ENCODE data around the gene TSPAN9. TPM values are rescaled to one million over a fixed set of nuclear protein-coding genes. Genes with fewer than 3 reads are reported as not detected.

TSPAN9 gene
- total and polyA plus RNA-seq, 11 donors = 70.0 to 387 (median 151) TPM

DNA sequence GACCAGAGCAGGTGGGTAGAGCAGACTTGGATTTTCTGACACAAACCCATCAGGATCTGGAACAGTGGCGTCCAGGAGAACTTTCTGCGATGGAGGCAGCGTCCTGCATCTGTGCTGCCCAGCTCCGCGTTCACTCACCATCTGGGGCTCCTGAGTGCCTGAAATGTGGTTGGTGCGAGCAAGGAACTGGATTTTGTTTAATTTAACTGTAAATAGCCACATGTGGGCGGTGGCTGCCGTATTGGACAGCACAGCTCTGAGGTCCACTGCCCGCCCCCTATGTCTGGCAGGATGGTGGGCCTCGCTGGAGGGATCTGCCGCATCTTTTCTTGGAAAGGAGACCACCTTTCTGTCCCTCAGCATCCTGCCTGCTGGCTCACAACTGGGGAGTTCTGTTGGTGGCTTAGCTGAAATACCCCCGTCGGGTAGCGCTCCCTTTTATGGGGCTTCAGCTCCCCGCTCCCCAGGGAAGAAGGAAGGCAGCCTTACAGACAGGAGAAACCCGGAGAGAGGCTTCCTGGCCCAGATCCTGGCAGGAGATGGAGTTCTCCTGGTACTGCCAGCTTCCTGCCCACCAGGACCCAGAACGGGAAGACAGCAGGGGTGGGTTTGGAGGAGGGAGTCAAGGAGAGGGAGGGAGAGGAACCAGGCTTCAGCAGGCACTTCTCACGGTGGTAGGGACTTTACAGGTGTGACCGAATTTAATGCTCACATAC lies 228.9 kb downstream of the TSPAN9 start:
- intact Hi-C loops (cut with DNase I) = loop anchor here in 7 of 10 donors (5.0 to 10.0 kb wide), 5 partner anchors 149 to 471 kb away; no protein-coding TSS in a partner anchor
- ATAC-seq = no peak
- no peak for TF ChIP-seq POLR2A (IDR thresholded peaks at IDR 0.05)
- TF ChIP-seq, protein P1, sequence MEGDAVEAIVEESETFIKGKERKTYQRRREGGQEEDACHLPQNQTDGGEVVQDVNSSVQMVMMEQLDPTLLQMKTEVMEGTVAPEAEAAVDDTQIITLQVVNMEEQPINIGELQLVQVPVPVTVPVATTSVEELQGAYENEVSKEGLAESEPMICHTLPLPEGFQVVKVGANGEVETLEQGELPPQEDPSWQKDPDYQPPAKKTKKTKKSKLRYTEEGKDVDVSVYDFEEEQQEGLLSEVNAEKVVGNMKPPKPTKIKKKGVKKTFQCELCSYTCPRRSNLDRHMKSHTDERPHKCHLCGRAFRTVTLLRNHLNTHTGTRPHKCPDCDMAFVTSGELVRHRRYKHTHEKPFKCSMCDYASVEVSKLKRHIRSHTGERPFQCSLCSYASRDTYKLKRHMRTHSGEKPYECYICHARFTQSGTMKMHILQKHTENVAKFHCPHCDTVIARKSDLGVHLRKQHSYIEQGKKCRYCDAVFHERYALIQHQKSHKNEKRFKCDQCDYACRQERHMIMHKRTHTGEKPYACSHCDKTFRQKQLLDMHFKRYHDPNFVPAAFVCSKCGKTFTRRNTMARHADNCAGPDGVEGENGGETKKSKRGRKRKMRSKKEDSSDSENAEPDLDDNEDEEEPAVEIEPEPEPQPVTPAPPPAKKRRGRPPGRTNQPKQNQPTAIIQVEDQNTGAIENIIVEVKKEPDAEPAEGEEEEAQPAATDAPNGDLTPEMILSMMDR (IDR thresholded peaks at IDR 0.05) = no peak

GRCh38 chr12:3307389-3307788 lies 230.2 kb downstream of the TSPAN9 start:
- intact Hi-C loops (cut with DNase I) = loop anchor here in 7 of 10 donors (5.0 to 10.0 kb wide), 5 partner anchors 147 to 470 kb away; no protein-coding TSS in a partner anchor
- TF ChIP-seq POLR2A (IDR thresholded peaks at IDR 0.05) = no peak
- TF ChIP-seq, protein P1 (IDR thresholded peaks at IDR 0.05) = no peak
- Histone ChIP-seq H3K27ac (no peak overlapping the region), H3K27me3 (peaks cover 0 to 3% (median 0%) of the 10 kb centered on the region in 9 donors), H3K4me3 (no peak overlapping the region), H3K36me3 (no peaks in the 10 kb centered on the region), H3K4me1 (peaks cover 0 to 4% (median 0%) of the 10 kb centered on the region in 12 donors), H3K9me3 (no peaks in the 10 kb centered on the region)
- no peak for DNase-seq
- no peak for ATAC-seq
- 57 to 80% (median 64%) methylated on average over 8 of the region's 8 CpGs for WGBS, 4 donors

More for the DNA sequence above, 228.9 kb downstream of the TSPAN9 start:
- Histone ChIP-seq H3K4me1 (peaks cover 0 to under 1% (median 0%) of the 10 kb centered on the region in 12 donors), H3K4me3 (no peak overlapping the region), H3K27ac (no peak overlapping the region), H3K9me3 (no peaks in the 10 kb centered on the region), H3K27me3 (peaks cover 0 to 3% (median 0%) of the 10 kb centered on the region in 9 donors), H3K36me3 (no peaks in the 10 kb centered on the region)
- DNase-seq = no peak
- 93 to 96% (median 94%) methylated on average over 18 to 19 of the region's 19 CpGs for WGBS, 4 donors

- H3K36me3 ChIP-seq = no peaks in the 10 kb centered on the region
- H3K4me3 ChIP-seq = no peak overlapping the region
- H3K27ac ChIP-seq = no peak overlapping the region
- TF ChIP-seq, protein P1 (IDR thresholded peaks at IDR 0.05) = no peak
- no peak for TF ChIP-seq POLR2A (IDR thresholded peaks at IDR 0.05)
- DNase-seq (no peak), ATAC-seq (no peak)
- intact Hi-C loops (cut with DNase I) = loop anchor here in 7 of 10 donors (5.0 to 10.0 kb wide), 5 partner anchors 147 to 469 kb away; no protein-coding TSS in a partner anchor
- peaks cover 0 to 9% (median 0%) of the 10 kb centered on the region in 12 donors for H3K4me1 ChIP-seq
- 91% methylated on average over 8 of the region's 8 CpGs for WGBS, 4 donors
- peaks cover 0 to 3% (median 0%) of the 10 kb centered on the region in 9 donors for H3K27me3 ChIP-seq
- H3K9me3 ChIP-seq = no peaks in the 10 kb centered on the region
Observed at GRCh38 chr12:3308063-3308462, 230.9 kb downstream of the TSPAN9 start.

DNA sequence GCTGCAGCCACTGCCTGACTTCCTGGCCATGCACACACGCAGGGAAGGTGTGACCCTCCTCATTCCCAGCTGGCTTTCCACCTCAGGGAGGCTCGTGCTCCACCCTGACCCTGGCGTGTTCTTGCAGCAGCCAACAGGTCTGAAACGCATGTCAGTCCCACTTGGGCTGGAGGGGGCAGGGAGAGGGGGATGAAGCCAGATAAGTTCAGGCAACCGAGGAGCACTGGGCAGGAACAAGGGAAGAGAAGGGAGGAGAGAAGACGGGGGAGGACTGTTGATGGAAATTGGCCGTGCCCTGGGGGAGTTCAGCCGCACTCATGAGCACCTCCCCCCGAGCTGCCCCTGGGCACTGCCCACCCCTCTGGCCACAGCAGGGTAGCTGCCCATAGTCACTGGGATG lies 231.4 kb downstream of the TSPAN9 start:
- TF ChIP-seq, protein P1 (IDR thresholded peaks at IDR 0.05) = no peak
- no peak for TF ChIP-seq POLR2A (IDR thresholded peaks at IDR 0.05)
- no peaks in the 10 kb centered on the region for H3K9me3 ChIP-seq
- H3K4me3 ChIP-seq = no peak overlapping the region
- DNase-seq (no peak), ATAC-seq (no peak)
- H3K4me1 ChIP-seq = peaks cover 0 to 15% (median 1%) of the 10 kb centered on the region in 12 donors
- WGBS, 4 donors = 70 to 78% (median 76%) methylated on average over 9 of the region's 9 CpGs
- no peaks in the 10 kb centered on the region for H3K36me3 ChIP-seq
- H3K27me3 ChIP-seq = peaks cover 0 to 3% (median 0%) of the 10 kb centered on the region in 9 donors
- H3K27ac ChIP-seq = no peak overlapping the region
- intact Hi-C loops (cut with DNase I) = loop anchor here in 7 of 10 donors (5.0 to 10.0 kb wide), 5 partner anchors 146 to 469 kb away; no protein-coding TSS in a partner anchor

Measured in heart left ventricle (tissue), 16 donors.